Astrocyte (in vitro differentiated cells and primary cell): ENCODE results near the gene BCR. TPM values are rescaled to one million over a fixed set of nuclear protein-coding genes. Genes with fewer than 3 reads are reported as not detected.
"Not testable (repeated sequence)": the region's sequence is repeated elsewhere in the genome, so short reads cannot be mapped to it uniquely, and the experiment has no call there.

Experiments used
- DNase-seq: peaks from one replicate; pipeline ENCODE4 v3.0.0-alpha.2; 2010; ENCODE audit warnings: low read depth
- FAIRE-seq: peaks from 2 replicates; lab custom pipeline; 2011; peaks lifted over from hg19 to GRCh38; lab: Jason Lieb, UNC
- H2AFZ ChIP-seq: 2 replicates; pipeline ENCODE4 v1.6.0; 2012; ENCODE audit warnings: low read depth, low read length, inconsistent platforms
- H3K27ac ChIP-seq: 2 replicates; pipeline ENCODE4 v1.5.1; 2011; ENCODE audit warnings: low read depth, low read length, inconsistent platforms
- H3K27me3 ChIP-seq: 2 replicates; pipeline ENCODE4 v1.6.0; 2011; ENCODE audit warnings: low read length, inconsistent platforms; ENCODE audit not compliant: insufficient read depth
- H3K36me3 ChIP-seq: 2 replicates; pipeline ENCODE4 v1.5.1; 2011; ENCODE audit warnings: low read length, inconsistent platforms; ENCODE audit not compliant: insufficient read depth
- H3K4me1 ChIP-seq: 2 replicates; pipeline ENCODE4 v1.5.1; 2011; ENCODE audit warnings: low read length, inconsistent platforms; ENCODE audit not compliant: insufficient read depth
- H3K4me2 ChIP-seq: 2 replicates; pipeline ENCODE4 v1.6.0; 2012; ENCODE audit warnings: low read length, inconsistent platforms
- H3K4me3 ChIP-seq: 2 replicates; pipeline ENCODE4 v1.5.1; 2011; ENCODE audit warnings: low read depth, mild to moderate bottlenecking, low read length, inconsistent platforms; ENCODE audit not compliant: insufficient read depth
- H3K79me2 ChIP-seq: 2 replicates; pipeline ENCODE4 v1.6.0; 2012; ENCODE audit warnings: mild to moderate bottlenecking, low read length, inconsistent platforms; ENCODE audit not compliant: insufficient read depth
- H3K9ac ChIP-seq: 2 replicates; pipeline ENCODE4 v1.6.0; 2012; ENCODE audit warnings: mild to moderate bottlenecking, low read length, inconsistent platforms
- H3K9me3 ChIP-seq: 2 replicates; pipeline ENCODE4 v1.5.1; 2012; ENCODE audit warnings: low read depth, mild to moderate bottlenecking, low read length, inconsistent platforms; ENCODE audit not compliant: insufficient read depth
- H4K20me1 ChIP-seq: 2 replicates; pipeline ENCODE4 v1.6.0; 2012; ENCODE audit warnings: low read length, inconsistent platforms; ENCODE audit not compliant: insufficient read depth
- H3K27ac Mint-ChIP-seq: one replicate; pipeline ENCODE4 v1.8.0; 2021; ENCODE audit warnings: mild to moderate bottlenecking, mixed read lengths; ENCODE audit not compliant: unreplicated experiment
- H3K27me3 Mint-ChIP-seq: one replicate; pipeline ENCODE4 v1.8.0; 2021; ENCODE audit warnings: low read depth, mixed read lengths; ENCODE audit not compliant: unreplicated experiment
- H3K36me3 Mint-ChIP-seq: one replicate; pipeline ENCODE4 v1.8.0; 2021; ENCODE audit warnings: low read depth, mixed read lengths; ENCODE audit not compliant: unreplicated experiment
- H3K4me1 Mint-ChIP-seq: one replicate; pipeline ENCODE4 v1.8.0; 2021; ENCODE audit warnings: low read depth, mixed read lengths; ENCODE audit not compliant: unreplicated experiment
- H3K4me3 Mint-ChIP-seq: one replicate; pipeline ENCODE4 v1.8.0; 2021; ENCODE audit warnings: mild to moderate bottlenecking, moderate library complexity, mixed read lengths; ENCODE audit not compliant: unreplicated experiment
- H3K9me3 Mint-ChIP-seq: one replicate; pipeline ENCODE4 v1.8.0; 2021; ENCODE audit warnings: mild to moderate bottlenecking, mixed read lengths; ENCODE audit not compliant: unreplicated experiment
- EZH2 ChIP-seq: IDR thresholded peaks from 2 replicates; pipeline ENCODE4 v1.6.1; 2012; ENCODE audit warnings: mild to moderate bottlenecking, low read length, inconsistent platforms; ENCODE audit not compliant: insufficient read depth
- total RNA-seq: library from RNA; stranded (reverse); gene quantifications from 2 replicates; pipeline ENCODE4 v1.2.1, GENCODE V29; 2021
- TF ChIP-seq, protein P1 (sequence below): IDR thresholded peaks from 2 replicates; pipeline ENCODE4 v1.5.1; 2011; ENCODE audit warnings: low read depth, mild to moderate bottlenecking, inconsistent platforms, low read length, moderate library complexity; ENCODE audit not compliant: insufficient read depth

Gene BCR
- total RNA-seq, 1 donor from 2014 or later: 48.9 TPM

DNA sequence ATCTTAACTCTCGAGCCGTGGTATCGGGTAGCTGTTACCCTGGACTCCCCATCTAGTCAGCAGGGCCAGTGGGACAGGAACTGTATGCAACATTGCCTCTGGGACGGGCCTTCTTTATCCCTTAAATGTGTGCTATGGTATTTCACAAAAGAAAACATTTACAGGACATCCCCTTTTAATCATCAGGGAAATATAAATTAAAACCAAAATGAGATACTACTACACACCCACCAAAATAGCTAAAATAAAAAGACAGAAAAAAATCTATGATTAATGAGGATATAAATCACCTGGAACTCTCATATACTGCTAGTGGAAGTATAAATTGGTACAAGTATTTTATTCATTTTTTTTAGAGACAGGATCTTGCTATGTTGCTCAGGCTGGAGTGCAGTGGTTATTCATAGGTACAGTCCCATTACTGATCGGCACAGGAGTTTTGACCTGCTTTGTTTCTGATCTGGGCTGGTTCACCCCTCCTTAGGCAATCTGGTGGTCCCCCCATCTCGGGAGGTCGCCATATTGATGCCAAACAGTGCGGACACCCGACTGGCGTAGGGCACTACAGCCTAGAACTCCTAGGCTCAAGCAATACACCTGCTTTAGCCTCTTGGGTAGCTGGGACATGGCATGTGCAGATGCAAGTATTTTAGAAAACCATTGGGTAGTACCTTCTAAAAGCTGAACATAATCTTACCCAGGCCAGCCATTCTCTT lies 47.8 kb upstream of the BCR start:
- TF ChIP-seq, protein P1, sequence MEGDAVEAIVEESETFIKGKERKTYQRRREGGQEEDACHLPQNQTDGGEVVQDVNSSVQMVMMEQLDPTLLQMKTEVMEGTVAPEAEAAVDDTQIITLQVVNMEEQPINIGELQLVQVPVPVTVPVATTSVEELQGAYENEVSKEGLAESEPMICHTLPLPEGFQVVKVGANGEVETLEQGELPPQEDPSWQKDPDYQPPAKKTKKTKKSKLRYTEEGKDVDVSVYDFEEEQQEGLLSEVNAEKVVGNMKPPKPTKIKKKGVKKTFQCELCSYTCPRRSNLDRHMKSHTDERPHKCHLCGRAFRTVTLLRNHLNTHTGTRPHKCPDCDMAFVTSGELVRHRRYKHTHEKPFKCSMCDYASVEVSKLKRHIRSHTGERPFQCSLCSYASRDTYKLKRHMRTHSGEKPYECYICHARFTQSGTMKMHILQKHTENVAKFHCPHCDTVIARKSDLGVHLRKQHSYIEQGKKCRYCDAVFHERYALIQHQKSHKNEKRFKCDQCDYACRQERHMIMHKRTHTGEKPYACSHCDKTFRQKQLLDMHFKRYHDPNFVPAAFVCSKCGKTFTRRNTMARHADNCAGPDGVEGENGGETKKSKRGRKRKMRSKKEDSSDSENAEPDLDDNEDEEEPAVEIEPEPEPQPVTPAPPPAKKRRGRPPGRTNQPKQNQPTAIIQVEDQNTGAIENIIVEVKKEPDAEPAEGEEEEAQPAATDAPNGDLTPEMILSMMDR: no peak
- no peak for TF ChIP-seq EZH2
- Histone ChIP-seq H3K4me1 (no peaks in the 10 kb centered on the region), H3K4me2 (no peak overlapping the region), H3K4me3 (no peak overlapping the region), H3K79me2 (no peaks in the 10 kb centered on the region), H3K9me3 (no peaks in the 10 kb centered on the region), H2AFZ (no peak overlapping the region), H4K20me1 (no peaks in the 10 kb centered on the region), H3K27ac (no peak overlapping the region), H3K27me3 (peaks cover 4% of the 10 kb centered on the region), H3K9ac (no peak overlapping the region), H3K36me3 (no peaks in the 10 kb centered on the region)
- Mint-ChIP-seq H3K27ac (no peak overlapping the region), H3K4me3 (no peak overlapping the region), H3K9me3 (no peaks in the 10 kb centered on the region), H3K4me1 (no peaks in the 10 kb centered on the region), H3K36me3 (no peaks in the 10 kb centered on the region), H3K27me3 (peaks cover 36% of the 10 kb centered on the region)
- no peak for DNase-seq
- FAIRE-seq: no peak

DNA sequence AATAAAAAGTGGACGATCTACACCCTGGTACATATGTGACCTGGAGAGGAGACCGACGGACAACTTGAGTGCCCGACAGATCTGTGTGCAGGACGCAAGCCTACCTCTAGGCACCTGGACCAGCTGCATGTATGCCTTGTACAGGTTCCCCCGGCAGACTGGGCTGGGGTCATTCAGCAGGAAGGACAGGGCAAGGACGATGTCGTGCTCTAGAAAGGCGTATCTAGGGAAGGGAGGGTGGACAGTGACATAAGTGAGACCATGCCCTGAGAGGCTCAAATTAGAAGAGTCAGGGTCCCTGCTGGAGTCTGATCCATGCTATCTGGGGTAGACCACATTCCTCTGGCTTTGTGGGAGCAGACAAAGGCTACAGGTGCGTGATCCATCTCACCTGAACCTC lies 46.4 kb upstream of the BCR start:
- H3K4me3 Mint-ChIP-seq: no peak overlapping the region
- DNase-seq (no peak), FAIRE-seq (no peak)
- H3K27ac ChIP-seq: no peak overlapping the region
- no peak overlapping the region for H3K9ac ChIP-seq
- peaks cover 4% of the 10 kb centered on the region for H3K27me3 ChIP-seq
- H3K36me3 Mint-ChIP-seq: no peaks in the 10 kb centered on the region
- H3K27ac Mint-ChIP-seq: no peak overlapping the region
- H3K27me3 Mint-ChIP-seq: peaks cover 32% of the 10 kb centered on the region
- TF ChIP-seq, protein P1: no peak
- TF ChIP-seq EZH2: no peak
- no peaks in the 10 kb centered on the region for H3K36me3 ChIP-seq
- H3K9me3 Mint-ChIP-seq: no peaks in the 10 kb centered on the region
- no peaks in the 10 kb centered on the region for H3K79me2 ChIP-seq
- H4K20me1 ChIP-seq: no peaks in the 10 kb centered on the region
- no peaks in the 10 kb centered on the region for H3K9me3 ChIP-seq
- H3K4me3 ChIP-seq: no peak overlapping the region
- no peak overlapping the region for H3K4me2 ChIP-seq
- H2AFZ ChIP-seq: no peak overlapping the region
- H3K4me1 Mint-ChIP-seq: peaks cover 6% of the 10 kb centered on the region
- H3K4me1 ChIP-seq: peaks cover 6% of the 10 kb centered on the region

DNA sequence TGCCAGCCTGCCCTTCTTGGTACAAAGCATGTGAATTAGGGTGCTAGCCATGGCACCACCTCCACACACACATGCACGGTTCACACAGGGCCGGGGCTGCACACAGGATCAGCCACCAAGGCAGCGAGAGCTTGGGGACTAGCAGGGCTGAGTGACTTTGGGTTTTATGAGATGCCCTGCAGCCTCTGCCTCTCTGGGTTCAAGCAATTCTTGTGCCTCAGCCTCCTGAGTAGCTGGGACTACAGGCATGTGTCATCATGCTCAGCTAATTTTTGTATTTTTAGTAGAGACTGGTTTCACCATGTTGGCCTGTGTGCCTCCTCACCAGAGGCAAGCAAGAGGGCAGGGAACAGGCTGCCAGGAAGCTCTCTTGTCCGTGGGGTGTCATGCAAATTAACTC lies 43.3 kb upstream of the BCR start:
- not testable (repeated sequence) for H2AFZ ChIP-seq, FAIRE-seq, H4K20me1 ChIP-seq

More for the DNA sequence above, 43.3 kb upstream of the BCR start:
- not testable (repeated sequence) for H3K27ac ChIP-seq, H3K4me3 ChIP-seq, H3K4me2 ChIP-seq, H3K9me3 Mint-ChIP-seq, DNase-seq, H3K79me2 ChIP-seq, H3K27ac Mint-ChIP-seq, H3K4me3 Mint-ChIP-seq, H3K36me3 ChIP-seq, H3K9me3 ChIP-seq, H3K27me3 ChIP-seq, H3K36me3 Mint-ChIP-seq, H3K9ac ChIP-seq, H3K4me1 Mint-ChIP-seq
- peaks cover 14% of the 10 kb centered on the region for H3K27me3 Mint-ChIP-seq
- peaks cover 12% of the 10 kb centered on the region for H3K4me1 ChIP-seq
